Subcutaneous adipose tissue (tissue), 4 donors: ENCODE results near the gene SRF. TPM values are rescaled to one million over a fixed set of nuclear protein-coding genes. Genes with fewer than 3 reads are reported as not detected.

Source experiments
- CTCF ChIP-seq: fragments of 450-650 bp; IDR thresholded peaks from one replicate; pipeline ENCODE4 v1.5.1; 2016; ENCODE audit warnings: low read depth, mild to moderate bottlenecking, control low read depth, antibody characterized with exemption, moderate library complexity
- total RNA-seq, 4 donors: library from RNA; depleted of rRNA; stranded (reverse); fragments of >200 nt; gene quantifications; one replicate each; pipeline ENCODE4 v1.1.0, GENCODE V29; 2016

The SRF gene
- total RNA-seq: 10 to 100 TPM in 2 of 4 donors, 1 to 10 TPM in 2; 8.5 to 22.8 (median 10.6) TPM

- no peak for TF ChIP-seq CTCF
Observed at GRCh38 chr6:43170931-43171706, at the start of gene SRF. TSS of gene SRF (plus strand) at chr6:43171269. CDS start at chr6:43171657, 388 bp downstream.

GRCh38 chr6:43122146-43122545, 48.9 kb upstream of the SRF start:
- TF ChIP-seq CTCF: no peak

- no peak for TF ChIP-seq CTCF
Observed at GRCh38 chr6:43123461-43124314, 47.4 kb upstream of the SRF start.

- no peak for TF ChIP-seq CTCF
Observed at GRCh38 chr6:43124481-43124880, 46.6 kb upstream of the SRF start.

- TF ChIP-seq CTCF: no peak
Observed at GRCh38 chr6:43125119-43125518, 46.0 kb upstream of the SRF start.

- no peak for TF ChIP-seq CTCF
Observed at GRCh38 chr6:43125555-43125954, 45.5 kb upstream of the SRF start.

- no peak for TF ChIP-seq CTCF
Observed at GRCh38 chr6:43127180-43127579, 43.9 kb upstream of the SRF start.
